ENCODE results near the gene DTX1.

The DTX1 gene

GRCh38 chr12:113071135-113072112 is 14.9 kb downstream of the DTX1 start:
- no peak for DNase-seq

GRCh38 chr12:113072136-113072535 is 15.6 kb downstream of the DTX1 start:
- no peak for DNase-seq

- no peak for DNase-seq
Measured at GRCh38 chr12:113073586-113073985, 17.1 kb downstream of the DTX1 start.

- no peak for DNase-seq
Measured at GRCh38 chr12:113075137-113075683, 18.7 kb downstream of the DTX1 start.

- no peak for DNase-seq
Measured at GRCh38 chr12:113077057-113077858, 20.7 kb downstream of the DTX1 start.

- no peak for DNase-seq
Measured at GRCh38 chr12:113077859-113078255, 21.3 kb downstream of the DTX1 start.

DNA sequence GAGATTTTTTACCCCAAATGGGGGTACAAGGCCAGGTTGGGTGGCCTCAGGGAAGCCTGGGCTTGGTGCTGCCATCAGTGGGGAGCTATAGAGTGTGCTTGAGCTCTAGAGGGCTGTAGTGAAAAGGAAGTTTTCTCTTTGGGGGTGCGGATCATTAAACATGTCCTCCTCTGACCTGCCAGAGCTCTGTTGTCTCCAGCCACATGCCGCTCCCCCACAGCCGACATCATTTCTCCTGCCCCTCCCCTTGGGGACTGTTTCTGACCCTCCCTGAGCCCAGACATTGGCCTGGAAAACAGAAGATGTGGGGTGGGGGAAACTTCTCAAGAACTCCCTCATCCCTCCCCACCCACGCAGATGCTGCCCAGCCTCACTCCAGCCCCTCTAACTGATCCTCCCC is 25.3 kb downstream of the DTX1 start:
- no peak for DNase-seq

- DNase-seq = no peak
Measured at GRCh38 chr12:113082486-113083148, 26.1 kb downstream of the DTX1 start.

DNA sequence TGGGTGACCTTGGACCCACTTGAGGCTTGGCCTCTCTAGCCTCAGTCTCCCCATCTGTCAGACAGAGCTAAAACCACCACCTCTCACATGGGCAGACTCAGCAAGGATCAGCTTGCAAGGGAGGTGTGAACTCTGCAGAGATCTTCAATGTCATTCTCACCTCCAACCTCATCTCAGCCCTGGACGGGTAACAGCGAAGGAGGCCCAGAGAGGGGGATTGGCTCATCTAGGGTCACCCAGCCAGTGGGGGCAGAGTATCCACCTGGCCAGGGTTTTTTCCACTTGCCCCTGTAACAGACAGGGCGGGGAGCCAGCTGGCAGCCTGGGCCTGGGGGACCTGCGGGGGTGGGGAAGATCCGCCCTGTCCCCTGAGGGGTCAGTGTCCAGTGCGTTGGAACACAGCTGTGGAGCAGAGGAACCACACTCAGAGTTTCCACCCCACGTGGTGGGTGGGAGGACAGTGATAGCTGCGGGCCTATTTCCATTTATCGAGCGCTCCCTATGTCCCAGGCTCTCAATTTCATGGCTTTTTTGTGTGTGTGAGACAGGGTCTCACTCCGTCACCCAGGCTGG is 27.4 kb downstream of the DTX1 start:
- DNase-seq = no peak

DNA sequence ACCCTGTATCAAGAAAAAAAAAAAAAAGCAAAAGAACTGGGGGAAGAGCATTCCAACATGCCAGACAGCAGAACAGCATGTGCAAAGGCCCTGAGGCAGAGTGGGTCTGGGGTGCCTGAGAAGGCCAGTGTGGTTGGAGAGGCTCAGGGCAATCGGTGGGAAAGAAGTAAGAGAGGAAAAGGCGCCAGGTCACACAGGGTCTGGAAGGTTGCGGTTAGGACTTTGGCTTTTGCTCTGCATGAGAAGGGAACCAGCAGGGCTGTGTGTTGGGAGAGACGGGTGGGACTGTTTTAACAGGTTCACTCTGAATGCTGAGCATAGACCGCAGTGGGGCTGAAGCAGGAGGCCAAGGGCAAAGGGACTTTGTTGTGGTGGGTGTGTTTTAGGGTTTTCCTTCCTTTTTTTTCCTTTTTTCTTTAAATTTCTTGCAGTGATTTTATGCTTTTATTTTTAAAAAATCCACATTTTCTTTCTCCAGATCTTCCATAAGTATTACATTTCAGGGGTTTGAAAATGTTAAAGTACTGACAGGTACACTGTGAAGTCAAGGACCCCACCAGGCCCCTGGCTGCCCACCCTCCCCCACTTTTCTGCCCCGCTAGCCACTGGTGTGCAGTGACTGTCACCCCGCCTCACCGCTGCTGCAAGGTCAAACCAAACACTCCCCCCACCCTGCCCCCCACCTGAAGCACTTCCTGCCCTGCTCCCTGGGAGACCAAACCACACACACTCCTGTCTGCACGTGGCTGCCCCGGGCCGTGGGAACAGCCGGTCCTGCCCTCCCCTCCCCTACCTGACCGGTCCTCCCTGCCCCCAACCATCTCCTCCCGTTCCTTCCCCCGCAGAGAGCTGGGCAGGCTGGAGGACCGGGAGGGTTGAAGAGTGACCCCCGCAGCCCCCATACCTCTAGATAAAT is 30.0 kb downstream of the DTX1 start:
- no peak for DNase-seq

- no peak for DNase-seq
Measured at GRCh38 chr12:113087193-113087592, 30.7 kb downstream of the DTX1 start.

- DNase-seq = no peak
Measured at GRCh38 chr12:113088037-113088436, 31.5 kb downstream of the DTX1 start.

GRCh38 chr12:113088971-113089756 is 32.6 kb downstream of the DTX1 start:
- DNase-seq = no peak

DNA sequence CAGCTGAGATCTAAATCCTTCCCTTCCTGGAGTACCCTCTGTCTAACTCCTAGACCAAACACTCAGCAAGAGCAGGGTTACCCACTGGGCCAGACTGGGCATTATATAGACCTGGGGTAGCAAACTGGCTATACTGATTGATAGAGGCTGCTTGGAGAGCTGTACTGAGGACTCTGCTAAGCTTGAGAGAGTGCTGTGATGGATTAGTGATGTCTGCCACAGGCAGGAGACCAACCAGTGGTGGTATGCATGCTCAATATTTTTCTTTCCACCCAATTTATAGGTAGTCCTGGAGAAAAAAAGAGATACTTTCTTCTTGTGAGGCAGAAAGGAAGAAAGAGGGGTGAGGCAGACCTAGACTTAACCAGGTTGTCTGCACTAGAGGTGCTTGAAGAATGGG is 33.3 kb downstream of the DTX1 start:
- DNase-seq = no peak

GRCh38 chr12:113090740-113091139 is 34.2 kb downstream of the DTX1 start:
- DNase-seq = no peak

DNA sequence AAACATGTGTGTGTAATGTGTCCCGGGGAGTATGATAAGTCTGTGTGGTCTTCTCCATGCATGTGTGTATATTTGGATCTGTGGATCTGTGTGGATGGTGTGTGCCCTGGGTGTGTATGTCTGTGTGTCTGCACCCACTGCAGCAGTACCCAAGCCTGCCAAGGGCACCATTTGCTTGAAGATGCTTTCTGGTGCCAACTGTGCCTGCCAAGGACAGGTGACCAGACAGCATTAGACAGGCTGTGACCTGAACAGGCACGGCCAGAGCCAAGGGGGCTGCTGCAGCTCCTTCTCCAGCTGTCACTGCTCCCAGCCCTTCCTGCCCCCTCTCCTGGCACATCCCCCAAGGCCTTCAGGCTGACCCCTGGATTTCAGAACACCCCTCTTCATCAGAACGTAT is 35.0 kb downstream of the DTX1 start:
- DNase-seq = no peak

GRCh38 chr12:113092607-113093408 is 36.3 kb downstream of the DTX1 start:
- DNase-seq = no peak

DNA sequence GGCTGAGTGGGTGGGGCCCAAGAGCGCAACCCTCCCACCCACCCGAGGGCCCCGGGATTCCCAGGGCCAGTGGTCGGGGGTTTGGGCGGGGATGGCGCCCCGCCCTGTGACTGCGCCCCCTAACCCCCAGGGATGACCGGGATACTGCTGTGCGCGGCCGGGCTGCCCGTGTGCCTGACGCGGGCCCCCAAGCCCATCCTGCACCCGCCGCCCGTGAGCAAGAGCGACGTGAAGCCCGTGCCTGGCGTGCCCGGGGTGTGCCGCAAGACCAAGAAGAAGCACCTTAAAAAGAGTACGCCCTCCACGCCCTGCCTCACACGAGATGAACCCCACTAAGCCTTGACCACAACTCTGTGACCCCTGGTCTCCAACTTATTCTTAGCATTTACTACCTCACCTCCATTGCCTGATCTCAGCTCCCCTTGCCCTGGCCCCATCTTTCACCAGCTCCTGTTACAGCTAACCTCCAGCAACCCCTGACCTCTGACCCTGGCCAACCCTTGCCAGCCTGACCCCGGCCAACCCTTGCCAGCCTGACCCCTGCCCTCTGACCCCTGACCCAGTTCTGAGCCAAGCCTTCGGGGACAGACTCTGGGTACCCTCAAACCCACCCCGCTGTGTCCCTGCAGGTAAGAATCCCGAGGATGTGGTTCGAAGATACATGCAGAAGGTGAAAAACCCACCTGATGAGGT is 37.0 kb downstream of the DTX1 start:
- DNase-seq = no peak

DNA sequence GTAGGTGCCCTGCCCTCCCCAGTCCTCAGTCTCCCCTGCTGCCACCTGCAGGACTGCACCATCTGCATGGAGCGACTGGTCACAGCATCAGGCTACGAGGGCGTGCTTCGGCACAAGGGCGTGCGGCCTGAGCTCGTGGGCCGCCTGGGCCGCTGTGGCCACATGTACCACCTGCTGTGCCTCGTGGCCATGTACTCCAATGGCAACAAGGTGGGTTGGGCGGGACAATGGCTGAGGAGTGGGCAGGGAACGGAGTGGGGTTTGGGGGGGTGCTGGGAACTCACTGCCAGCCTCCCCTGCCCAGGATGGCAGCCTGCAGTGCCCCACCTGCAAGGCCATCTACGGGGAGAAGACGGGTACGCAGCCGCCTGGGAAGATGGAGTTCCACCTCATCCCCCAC is 38.2 kb downstream of the DTX1 start:
- no peak for DNase-seq

Data from activated gamma-delta T cell (primary cell).